Lung (tissue), 12 donors: ENCODE measurements around the gene ZNF687. TPM values are rescaled to one million over a fixed set of nuclear protein-coding genes. Genes with fewer than 3 reads are reported as not detected.

Experiments
- ATAC-seq: fragments of 200-7000 bp; cut with Tn5 transposase; one replicate; pipeline ENCODE4 v1.9.1; 2020; ENCODE audit warnings: moderate number of reproducible peaks; ENCODE audit not compliant: insufficient read depth, low FRiP score
- DNase-seq, 3 donors: peaks; one replicate each; pipeline ENCODE4 v3.0.0-alpha.2; 2013 to 2017
- H3K27ac ChIP-seq, 2 donors: one replicate each; pipeline ENCODE4 v1.5.1; 2013; ENCODE audit warnings: mild to moderate bottlenecking in 2 of 2, moderate library complexity in 2 of 2, control low read depth in 1 of 2, inconsistent platforms in 1 of 2, low read depth in 1 of 2, low read length in 1 of 2
- H3K27me3 ChIP-seq, 3 donors: one replicate each; pipeline ENCODE4 v1.5.1; 2013; ENCODE audit warnings: low read length in 2 of 3; ENCODE audit not compliant: control insufficient read depth in 3 of 3, insufficient read depth in 3 of 3
- H3K36me3 ChIP-seq, 4 donors: one replicate each; pipeline ENCODE4 v1.5.1; 2013; ENCODE audit warnings: low read length in 4 of 4, mild to moderate bottlenecking in 1 of 4, moderate library complexity in 1 of 4; ENCODE audit not compliant: control insufficient read depth in 4 of 4, insufficient read depth in 4 of 4
- H3K4me1 ChIP-seq, 5 donors: one replicate each; pipeline ENCODE4 v1.5.1; 2013; ENCODE audit warnings: low read length in 5 of 5, mild to moderate bottlenecking in 2 of 5, moderate library complexity in 1 of 5; ENCODE audit not compliant: control insufficient read depth in 5 of 5, insufficient read depth in 5 of 5
- H3K4me3 ChIP-seq: one replicate; pipeline ENCODE4 v1.5.1; 2013; ENCODE audit warnings: mild to moderate bottlenecking, control low read depth, moderate library complexity
- H3K9ac ChIP-seq, 2 donors: one replicate each; pipeline ENCODE4 v1.5.1; 2013; ENCODE audit warnings: low read length in 2 of 2, control low read depth in 1 of 2; ENCODE audit not compliant: insufficient read depth in 1 of 2
- H3K9me3 ChIP-seq, 4 donors: one replicate each; pipeline ENCODE4 v1.5.1; 2013; ENCODE audit warnings: low read length in 3 of 4, mild to moderate bottlenecking in 1 of 4, moderate library complexity in 1 of 4; ENCODE audit not compliant: control insufficient read depth in 4 of 4, insufficient read depth in 3 of 4
- WGBS, 2 donors: extraction: QIAGEN DNeasy Blood & Tissue Kit; methylation state at CpG; one replicate each; pipeline ENCODE4 v1.1.7; 2013; 5-methylcytosine and 5-hydroxymethylcytosine counted together
- polyA plus RNA-seq, 2 donors: library from polyadenylated mRNA; stranded (reverse); fragments of 200-250 nt; gene quantifications; one replicate each; pipeline ENCODE4 v1.2.1, GENCODE V29; 2013
- total RNA-seq, 2 donors: library from RNA; depleted of rRNA in 1 of 2; stranded (reverse); fragments of >200 nt in 1 of 2; gene quantifications; one replicate each; pipeline ENCODE4 v1.2.1, GENCODE V29; 2014 to 2021
- TF ChIP-seq, protein P1 (sequence below): IDR thresholded peaks from 2 replicates; pipeline ENCODE4 v1.5.1; 2012; ENCODE audit warnings: mild to moderate bottlenecking; ENCODE audit errors: control extremely low read depth, extremely low read depth
- donor health status: control.
- donor health status: control.
- donor health status: Bipolar disorder and iron deficiency.
- donor health status: healthy.
- donor health status: DM: yes; HTN: yes; CAD: no.

The ZNF687 gene
- total and polyA plus RNA-seq, 4 donors, result 9.6 to 31.2 (median 13.8) TPM

DNA sequence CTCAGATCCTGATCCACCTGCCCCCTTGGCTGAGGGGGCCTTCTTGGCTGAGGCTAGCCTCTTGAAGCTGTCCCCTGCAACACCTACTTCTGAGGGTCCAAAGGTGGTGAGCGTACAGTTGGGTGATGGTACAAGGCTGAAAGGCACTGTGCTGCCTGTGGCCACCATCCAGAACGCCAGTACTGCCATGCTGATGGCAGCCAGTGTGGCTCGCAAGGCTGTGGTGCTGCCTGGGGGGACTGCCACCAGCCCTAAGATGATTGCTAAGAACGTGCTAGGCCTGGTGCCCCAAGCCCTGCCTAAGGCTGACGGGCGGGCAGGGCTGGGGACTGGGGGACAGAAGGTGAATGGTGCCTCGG lies 5.2 kb downstream of the ZNF687 start:
- Histone ChIP-seq H3K9me3 (no peaks in the 10 kb centered on the region), H3K9ac (no peak overlapping the region), H3K4me1 (peaks cover 0 to 12% (median 8%) of the 10 kb centered on the region in 5 donors), H3K27ac (no peak overlapping the region), H3K4me3 (no peak overlapping the region), H3K36me3 (peaks cover 7 to 55% (median 30%) of the 10 kb centered on the region in 4 donors), H3K27me3 (no peaks in the 10 kb centered on the region)
- DNase-seq (no peak), ATAC-seq (no peak)
- TF ChIP-seq, protein P1, sequence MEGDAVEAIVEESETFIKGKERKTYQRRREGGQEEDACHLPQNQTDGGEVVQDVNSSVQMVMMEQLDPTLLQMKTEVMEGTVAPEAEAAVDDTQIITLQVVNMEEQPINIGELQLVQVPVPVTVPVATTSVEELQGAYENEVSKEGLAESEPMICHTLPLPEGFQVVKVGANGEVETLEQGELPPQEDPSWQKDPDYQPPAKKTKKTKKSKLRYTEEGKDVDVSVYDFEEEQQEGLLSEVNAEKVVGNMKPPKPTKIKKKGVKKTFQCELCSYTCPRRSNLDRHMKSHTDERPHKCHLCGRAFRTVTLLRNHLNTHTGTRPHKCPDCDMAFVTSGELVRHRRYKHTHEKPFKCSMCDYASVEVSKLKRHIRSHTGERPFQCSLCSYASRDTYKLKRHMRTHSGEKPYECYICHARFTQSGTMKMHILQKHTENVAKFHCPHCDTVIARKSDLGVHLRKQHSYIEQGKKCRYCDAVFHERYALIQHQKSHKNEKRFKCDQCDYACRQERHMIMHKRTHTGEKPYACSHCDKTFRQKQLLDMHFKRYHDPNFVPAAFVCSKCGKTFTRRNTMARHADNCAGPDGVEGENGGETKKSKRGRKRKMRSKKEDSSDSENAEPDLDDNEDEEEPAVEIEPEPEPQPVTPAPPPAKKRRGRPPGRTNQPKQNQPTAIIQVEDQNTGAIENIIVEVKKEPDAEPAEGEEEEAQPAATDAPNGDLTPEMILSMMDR, result no peak
- whole genome bisulfite sequencing, 2 donors, result 92 to 96% methylated on average over 7 of the region's 7 CpGs

DNA sequence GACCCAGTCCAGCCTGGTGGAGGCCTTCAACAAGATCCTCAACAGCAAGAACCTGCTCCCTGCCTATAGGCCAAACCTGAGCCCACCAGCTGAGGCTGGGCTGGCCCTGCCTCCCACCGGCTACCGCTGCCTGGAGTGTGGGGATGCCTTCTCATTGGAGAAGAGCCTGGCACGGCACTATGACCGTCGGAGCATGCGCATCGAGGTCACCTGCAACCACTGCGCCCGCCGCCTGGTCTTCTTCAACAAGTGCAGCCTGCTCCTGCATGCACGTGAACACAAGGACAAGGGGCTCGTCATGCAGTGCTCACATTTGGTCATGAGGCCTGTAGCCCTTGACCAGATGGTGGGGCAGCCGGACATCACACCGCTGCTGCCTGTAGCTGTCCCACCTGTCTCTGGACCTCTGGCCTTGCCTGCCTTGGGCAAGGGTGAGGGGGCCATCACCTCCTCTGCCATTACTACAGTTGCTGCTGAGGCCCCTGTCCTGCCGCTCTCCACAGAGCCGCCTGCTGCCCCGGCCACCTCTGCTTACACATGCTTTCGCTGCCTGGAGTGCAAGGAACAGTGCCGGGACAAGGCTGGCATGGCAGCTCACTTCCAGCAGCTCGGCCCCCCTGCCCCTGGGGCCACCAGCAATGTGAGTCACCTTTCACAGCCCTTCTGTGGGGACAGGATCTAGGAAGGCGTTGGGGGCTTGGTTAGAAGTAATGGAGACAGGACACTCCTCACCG lies 5.8 kb downstream of the ZNF687 start:
- no peak for ATAC-seq

DNA sequence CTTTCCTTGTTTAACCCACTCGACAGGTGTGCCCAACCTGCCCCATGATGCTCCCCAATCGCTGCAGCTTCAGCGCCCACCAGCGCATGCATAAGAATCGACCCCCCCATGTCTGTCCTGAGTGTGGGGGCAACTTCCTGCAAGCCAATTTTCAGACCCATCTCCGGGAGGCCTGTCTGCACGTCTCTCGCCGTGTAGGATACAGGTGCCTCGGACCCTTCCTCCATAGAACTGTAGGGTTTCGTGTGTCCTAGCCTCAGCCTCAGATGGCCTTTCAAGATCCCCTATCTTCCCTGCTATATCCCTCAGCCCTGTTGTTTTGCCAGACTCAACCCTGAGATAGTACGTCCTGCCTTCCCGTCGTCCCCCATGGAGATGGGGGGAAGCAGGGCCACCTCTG lies 6.4 kb downstream of the ZNF687 start:
- H3K27ac ChIP-seq, result no peak overlapping the region
- H3K9ac ChIP-seq, result no peak overlapping the region
- H3K4me1 ChIP-seq, result peaks cover 0 to 9% (median 4%) of the 10 kb centered on the region in 5 donors
- no peak for DNase-seq
- TF ChIP-seq, protein P1, result no peak
- H3K27me3 ChIP-seq, result no peaks in the 10 kb centered on the region
- no peak overlapping the region for H3K4me3 ChIP-seq
- H3K36me3 ChIP-seq, result peaks cover 12 to 67% (median 39%) of the 10 kb centered on the region in 4 donors
- ATAC-seq, result no peak
- H3K9me3 ChIP-seq, result no peaks in the 10 kb centered on the region
- WGBS, 2 donors, result 89 to 92% methylated on average over 14 of the region's 14 CpGs

More for the DNA sequence above, 5.8 kb downstream of the ZNF687 start:
- Histone ChIP-seq H3K27me3 (no peaks in the 10 kb centered on the region), H3K36me3 (peaks cover 11 to 61% (median 36%) of the 10 kb centered on the region in 4 donors), H3K27ac (no peak overlapping the region), H3K4me1 (peaks cover 0 to 12% (median 8%) of the 10 kb centered on the region in 5 donors), H3K9ac (no peak overlapping the region), H3K4me3 (no peak overlapping the region), H3K9me3 (no peaks in the 10 kb centered on the region)
- TF ChIP-seq, protein P1, result no peak
- no peak for DNase-seq
- 94 to 96% methylated on average over 21 to 22 of the region's 22 CpGs for WGBS, 2 donors
